SK-N-SH (cell line): Measurements from ENCODE around the gene ATP1A2. TPM values are rescaled to one million over a fixed set of nuclear protein-coding genes. Genes with fewer than 3 reads are reported as not detected.

ENCODE experiments used
- CTCF ChIA-PET: fragments of 300-600, 350-600 bp; formaldehyde crosslinking; extraction: SDS; loops from one replicate; lab custom pipeline; 2021; lab: Yijun Ruan, JAX
- POLR2A ChIA-PET: fragments of 350-600 bp; sonication (Branson Sonifier 250); formaldehyde crosslinking; extraction: SDS; loops from one replicate; lab custom pipeline; 2020; ENCODE audit warnings: antibody characterized with exemption, inconsistent platforms; lab: Yijun Ruan, JAX
- DNase-seq: peaks from one replicate; pipeline ENCODE4 v3.0.0; 2012
- H2AFZ ChIP-seq: fragments of 200-600 bp; sonication (generic); 2 replicates; pipeline ENCODE4 v1.8.1; 2016; ENCODE audit warnings: antibody characterized with exemption, mild to moderate bottlenecking, low read depth
- H3F3A ChIP-seq: fragments of 200-600 bp; sonication (generic); replicated peaks from 2 replicates; pipeline ENCODE3; 2016; ENCODE audit warnings: antibody characterized with exemption, mild to moderate bottlenecking; ENCODE audit not compliant: insufficient read depth
- H3K27ac ChIP-seq, 2 experiments: fragments of 200-500 bp in 1 of 2; fragments of 200-600 bp in 1 of 2; sonication (Bioruptor generic) in 1 of 2; sonication (generic), shearing (Covaris generic) in 1 of 2; 2 replicates each; pipeline versions ENCODE4 v1.5.1 to v1.6.1; 2014 to 2016; ENCODE audit warnings: low read depth in 2 of 2, inconsistent platforms in 1 of 2, low read length in 1 of 2, mild to moderate bottlenecking in 1 of 2, mixed read lengths in 1 of 2
- H3K27me3 ChIP-seq: fragments of 200-600 bp; sonication (generic), shearing (Covaris generic); 2 replicates; pipeline ENCODE4 v1.6.1; 2016; ENCODE audit warnings: mixed run types; ENCODE audit not compliant: insufficient read depth
- H3K36me3 ChIP-seq, 2 experiments: fragments of 200-500 bp in 1 of 2; fragments of 200-600 bp in 1 of 2; sonication (Bioruptor generic) in 1 of 2; sonication (generic) in 1 of 2; replicated peaks in 1 of 2; 2 replicates each; pipeline versions ENCODE3 to v1.5.1; 2014 to 2016; ENCODE audit warnings: low read length in 1 of 2, mild to moderate bottlenecking in 1 of 2; ENCODE audit not compliant: insufficient read depth in 2 of 2, control insufficient read depth in 1 of 2
- H3K4me1 ChIP-seq, 2 experiments: fragments of 200-500 bp in 1 of 2; fragments of 200-600 bp in 1 of 2; sonication (Bioruptor generic) in 1 of 2; sonication (generic), shearing (Covaris generic) in 1 of 2; 2 replicates each; pipeline versions ENCODE4 v1.5.1 to v1.6.1; 2014 to 2016; ENCODE audit warnings: low read depth in 1 of 2, low read length in 1 of 2, mixed run types in 1 of 2; ENCODE audit not compliant: insufficient read depth in 2 of 2, control insufficient read depth in 1 of 2
- H3K4me2 ChIP-seq: fragments of 200-600 bp; sonication (generic), shearing (Covaris generic); 2 replicates; pipeline ENCODE4 v1.6.1; 2017; ENCODE audit warnings: mixed run types
- H3K4me3 ChIP-seq, 2 experiments: fragments of 200-500 bp in 1 of 2; fragments of 200-600 bp in 1 of 2; sonication (Bioruptor generic) in 1 of 2; sonication (generic), shearing (Covaris generic) in 1 of 2; 2 replicates each; pipeline versions ENCODE4 v1.5.1 to v1.8.1; 2014 to 2016; ENCODE audit warnings: low read depth in 2 of 2, inconsistent platforms in 1 of 2, low read length in 1 of 2, mild to moderate bottlenecking in 1 of 2, mixed read lengths in 1 of 2, moderate library complexity in 1 of 2
- H3K79me2 ChIP-seq: fragments of 200-600 bp; sonication (generic); 2 replicates; pipeline ENCODE4 v1.8.1; 2017; ENCODE audit warnings: mild to moderate bottlenecking; ENCODE audit not compliant: insufficient read depth
- H3K9ac ChIP-seq: fragments of 200-600 bp; sonication (generic); 2 replicates; pipeline ENCODE4 v1.6.1; 2017; ENCODE audit warnings: mixed run types
- H3K9me2 ChIP-seq: fragments of 200-600 bp; sonication (generic); 2 replicates; pipeline ENCODE4 v1.6.1; 2017; ENCODE audit warnings: mixed run types
- H3K9me3 ChIP-seq: fragments of 200-600 bp; sonication (generic); 2 replicates; pipeline ENCODE4 v1.6.1; 2017; ENCODE audit warnings: mixed run types, mild to moderate bottlenecking, moderate library complexity
- H4K20me1 ChIP-seq: fragments of 200-600 bp; sonication (generic); 2 replicates; pipeline ENCODE4 v1.6.1; 2017; ENCODE audit warnings: mild to moderate bottlenecking, mixed run types; ENCODE audit not compliant: insufficient read depth
- CHD2 ChIP-seq: fragments of 150-350 bp; IDR thresholded peaks from 2 replicates; pipeline ENCODE4 v1.6.1; 2018; ENCODE audit warnings: low read length; ENCODE audit not compliant: partially characterized antibody
- ELF1 ChIP-seq: IDR thresholded peaks from 2 replicates; pipeline ENCODE4 v1.4.0; 2012
- EP300 ChIP-seq, 2 experiments: IDR thresholded peaks; 2 replicates each; pipeline versions ENCODE4 v1.4.0 to v1.6.1; 2012; ENCODE audit warnings: borderline replicate concordance in 1 of 2, low read depth in 1 of 2, low read length in 1 of 2
- GATA2 ChIP-seq: sonication (generic); formaldehyde crosslinking; IDR thresholded peaks from 2 replicates; pipeline ENCODE4 v1.5.0; 2020; ENCODE audit warnings: mild to moderate bottlenecking, missing genetic modification reagents
- IRF3 ChIP-seq: fragments of 150-350 bp; IDR thresholded peaks from 2 replicates; pipeline ENCODE4 v1.6.1; 2016; ENCODE audit warnings: mild to moderate bottlenecking, low read depth, low read length
- MEF2A ChIP-seq: IDR thresholded peaks from 2 replicates; pipeline ENCODE4 v1.4.0; 2012; ENCODE audit warnings: low read depth, borderline replicate concordance
- MXI1 ChIP-seq: IDR thresholded peaks from 2 replicates; pipeline ENCODE4 v1.6.1; 2012; ENCODE audit warnings: mild to moderate bottlenecking, low read depth, low read length, improper control_type of control experiment
- NFIC ChIP-seq: IDR thresholded peaks from 2 replicates; pipeline ENCODE4 v1.4.0; 2012; ENCODE audit warnings: borderline replicate concordance
- NRF1 ChIP-seq: IDR thresholded peaks from 2 replicates; pipeline ENCODE4 v1.6.1; 2012; ENCODE audit warnings: low read depth, mild to moderate bottlenecking, low read length
- PBX3 ChIP-seq: IDR thresholded peaks from 2 replicates; pipeline ENCODE4; 2012
- RAD21 ChIP-seq: IDR thresholded peaks from 2 replicates; pipeline ENCODE4 v1.6.1; 2012; ENCODE audit warnings: mild to moderate bottlenecking, low read length
- RFX5 ChIP-seq: IDR thresholded peaks from 2 replicates; pipeline ENCODE4 v1.6.1; 2012; ENCODE audit warnings: mild to moderate bottlenecking, improper control_type of control experiment, low read length
- SIN3A ChIP-seq: IDR thresholded peaks from 2 replicates; pipeline ENCODE4 v1.6.1; 2012; ENCODE audit warnings: low read depth, mild to moderate bottlenecking, low read length, moderate library complexity, borderline replicate concordance
- TAF1 ChIP-seq: IDR thresholded peaks from 2 replicates; pipeline ENCODE4 v1.6.1; 2012; ENCODE audit warnings: low read depth, mild to moderate bottlenecking, low read length, moderate library complexity, borderline replicate concordance
- TCF12 ChIP-seq: IDR thresholded peaks from 2 replicates; pipeline ENCODE4 v1.4.0; 2012
- USF1 ChIP-seq: IDR thresholded peaks from 2 replicates; pipeline ENCODE4 v1.4.0; 2012; ENCODE audit warnings: low read depth, borderline replicate concordance
- YY1 ChIP-seq: IDR thresholded peaks from 2 replicates; pipeline ENCODE4 v1.4.0; 2012; ENCODE audit warnings: low read depth, mild to moderate bottlenecking
- ZBTB33 ChIP-seq: IDR thresholded peaks from 2 replicates; pipeline ENCODE4 v1.4.0; 2012; ENCODE audit warnings: low read depth, borderline replicate concordance
- WGBS: methylation state at CpG from one replicate; pipeline ENCODE4 v1.1.6; 2017; ENCODE audit warnings: low lambda C conversion rate; 5-methylcytosine and 5-hydroxymethylcytosine counted together
- polyA plus RNA-seq, 3 experiments: library from polyadenylated mRNA; depleted of rRNA; stranded (reverse); fragments of >200 nt; gene quantifications; 2 replicates each; pipeline ENCODE4 v1.2.3, GENCODE V29; 2012

ATP1A2 gene
- polyA plus RNA-seq, 1 of the 3 experiments (the other 2 are of a cell fraction), result 0.07 TPM

DNA sequence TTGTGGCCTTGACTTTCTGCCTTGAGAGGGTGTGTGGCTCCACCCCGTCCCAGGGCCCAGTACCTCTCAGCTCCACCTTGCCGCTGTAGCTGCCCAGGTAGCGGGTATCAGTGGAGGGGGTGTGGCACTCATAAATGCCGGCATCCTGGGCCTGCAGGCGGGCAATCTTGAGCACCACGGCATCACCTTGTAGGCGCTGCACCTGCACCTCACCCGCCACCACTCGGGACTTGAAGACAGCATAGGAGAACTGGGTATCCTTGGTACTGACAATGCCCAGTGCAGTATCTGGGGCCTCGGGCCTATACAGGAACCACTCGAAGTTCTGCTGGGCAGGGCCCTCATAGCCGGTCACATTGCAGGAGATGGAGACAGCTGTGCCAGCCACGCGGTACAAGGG lies 20.8 kb upstream of the ATP1A2 start:
- Histone ChIP-seq H3K27me3 (no peaks in the 10 kb centered on the region), H3K4me1 (peaks cover 7 to 22% of the 10 kb centered on the region in 2 experiments; a peak in 1 of 4 replicates), H3K79me2 (no peaks in the 10 kb centered on the region), H3K9me2 (no peaks in the 10 kb centered on the region), H3K27ac (no peak overlapping the region), H3K36me3 (peaks cover 0 to 9% of the 10 kb centered on the region in 2 experiments), H4K20me1 (no peaks in the 10 kb centered on the region), H3K4me3 (no peak overlapping the region), H3K4me2 (no peak overlapping the region), H3F3A (peaks cover 7% of the 10 kb centered on the region), H3K9me3 (no peaks in the 10 kb centered on the region), H2AFZ (no peak overlapping the region), H3K9ac (no peak overlapping the region)
- ChIA-PET CTCF (interaction anchor here (1.0 to 8.4 kb wide), 6 partner anchors 10 to 196 kb away, joined by 3 to 132 read pairs (median 6); partner anchors contain the start of genes KCNJ10 and KCNJ9), POLR2A (no interaction called here)
- DNase-seq, result no peak
- 80% methylated on average over 3 of the region's 14 CpGs for WGBS
- TF ChIP-seq NFIC (no peak), MXI1 (no peak), ELF1 (no peak), RAD21 (no peak), TCF12 (no peak), ZBTB33 (no peak), TAF1 (no peak)

DNA sequence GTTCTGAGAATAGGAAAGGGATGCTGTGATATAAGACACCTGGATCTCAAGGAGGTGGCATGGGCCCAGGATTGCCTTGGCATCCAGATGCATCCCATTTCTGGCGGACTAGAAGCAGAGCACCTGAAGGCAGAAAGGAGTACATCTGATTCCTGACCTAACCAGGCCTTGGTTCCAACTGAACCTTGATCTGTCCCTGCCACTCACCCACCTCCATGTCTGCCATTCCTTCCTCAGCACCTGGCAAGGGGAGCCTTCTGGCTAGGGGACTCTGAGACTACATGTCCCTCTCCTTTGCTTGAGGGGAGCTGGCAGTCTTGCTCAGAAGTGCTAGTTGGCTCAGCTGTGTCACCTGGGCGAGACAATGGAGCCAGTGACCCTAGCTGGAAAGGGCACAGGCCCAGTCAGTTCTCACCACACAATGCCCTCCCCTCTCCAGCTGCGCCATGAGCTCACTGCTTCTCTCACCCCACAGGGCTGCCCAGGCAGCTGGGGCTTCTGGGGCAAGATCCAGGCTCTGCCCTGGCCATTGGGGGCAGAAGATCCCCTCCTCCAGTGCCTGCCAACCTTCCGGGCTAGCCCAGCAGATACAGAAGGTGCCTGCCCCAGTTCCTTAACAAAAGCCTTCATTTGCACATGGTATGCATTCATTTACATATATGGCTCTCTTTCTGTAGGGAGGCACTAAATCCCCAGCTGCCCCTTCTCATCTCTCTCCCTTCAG lies 20.0 kb upstream of the ATP1A2 start:
- H3K27me3 ChIP-seq, result no peaks in the 10 kb centered on the region
- no peak overlapping the region for H3K4me3 ChIP-seq
- H3K36me3 ChIP-seq, result peaks cover 0 to 9% of the 10 kb centered on the region in 2 experiments
- peaks cover 7 to 22% of the 10 kb centered on the region in 2 experiments; a peak in 1 of 4 replicates for H3K4me1 ChIP-seq
- TF ChIP-seq EP300 (IDR thresholded peaks at IDR 0.05; ENCODE audit: borderline replicate concordance in 1 of 2, low read depth in 1 of 2, low read length in 1 of 2) (no peak), GATA2 (no peak), CHD2 (no peak), RFX5 (no peak), PBX3 (no peak), ELF1 (no peak), IRF3 (no peak), SIN3A (no peak), USF1 (no peak), MEF2A (no peak), NRF1 (no peak), YY1 (no peak)
- TF ChIP-seq, all 33 proteins: peak for 0
- no peak overlapping the region for H3K4me2 ChIP-seq
- H3K9me3 ChIP-seq, result no peaks in the 10 kb centered on the region
- no peak overlapping the region for H3K27ac ChIP-seq
- ChIA-PET CTCF (interaction anchor here (1.3 to 8.4 kb wide), 8 partner anchors 11 to 196 kb away, joined by 4 to 132 read pairs (median 14); partner anchors contain the start of genes KCNJ10 and KCNJ9), POLR2A (no interaction called here)
- no peak for DNase-seq
- no peaks in the 10 kb centered on the region for H4K20me1 ChIP-seq
- H3F3A ChIP-seq, result peaks cover 7% of the 10 kb centered on the region
- no peak overlapping the region for H2AFZ ChIP-seq
- H3K9ac ChIP-seq, result no peak overlapping the region
- no peaks in the 10 kb centered on the region for H3K79me2 ChIP-seq
- WGBS, result 98% methylated on average over 4 of the region's 4 CpGs
- no peaks in the 10 kb centered on the region for H3K9me2 ChIP-seq
